Measurements from ENCODE around the gene ABLIM1.

The ABLIM1 gene

DNA sequence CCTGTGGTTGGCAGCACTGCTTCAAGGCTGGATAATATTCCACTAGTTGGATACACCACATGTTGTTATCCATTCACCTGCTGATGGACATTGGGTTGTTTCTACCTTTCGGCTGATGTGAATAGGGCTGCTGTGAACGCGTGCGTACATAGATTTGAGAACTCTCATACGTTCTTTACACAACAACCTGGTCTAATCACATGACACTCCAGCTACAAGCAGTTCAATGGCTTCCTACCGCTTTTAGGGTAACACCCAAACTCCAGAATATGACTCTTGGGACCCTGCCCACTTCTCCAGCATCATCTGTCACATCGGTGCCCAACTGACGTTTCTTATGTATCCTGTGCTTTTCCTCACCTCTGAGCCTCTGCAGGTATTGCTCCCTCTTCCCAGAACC is 114.6 kb downstream of the ABLIM1 start:
- DNase-seq = no peak

DNA sequence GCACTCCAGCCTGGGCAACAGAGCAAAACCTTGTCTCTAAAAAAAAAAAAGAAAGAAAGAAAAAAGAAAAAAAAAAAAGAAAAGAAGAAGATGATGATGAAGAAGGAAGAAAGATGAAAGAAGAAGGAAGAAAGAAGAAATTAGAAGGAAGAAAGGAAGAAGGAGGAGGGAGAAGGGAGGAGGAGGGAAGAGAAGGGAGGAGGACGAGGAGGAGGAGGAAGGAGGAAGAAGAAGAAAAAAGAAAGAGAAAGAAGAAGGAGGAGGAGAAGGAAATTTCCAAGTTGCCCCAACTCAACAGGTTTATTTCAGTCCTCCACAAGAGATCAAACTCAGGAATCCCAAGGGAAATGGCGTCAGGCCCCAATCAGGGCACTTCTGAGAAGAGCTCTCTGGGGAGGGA is 115.7 kb downstream of the ABLIM1 start:
- DNase-seq = no peak

DNA sequence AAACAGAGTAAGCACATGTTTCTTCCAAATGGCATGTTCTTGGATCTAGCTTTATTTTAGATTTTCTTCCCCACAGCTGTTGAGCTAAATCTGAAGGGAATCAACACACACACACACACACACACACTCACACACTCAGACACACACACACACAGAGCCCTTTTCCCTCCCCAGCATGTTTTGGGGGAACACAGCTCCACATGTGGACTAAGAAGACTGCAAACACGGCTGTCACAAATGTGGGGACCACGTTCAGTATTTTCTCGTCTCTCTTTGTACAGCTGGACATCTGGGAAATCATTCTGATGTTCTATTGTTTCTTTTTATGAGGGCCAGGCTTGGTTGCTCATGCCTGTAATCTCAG is 116.3 kb downstream of the ABLIM1 start:
- DNase-seq = no peak

DNA sequence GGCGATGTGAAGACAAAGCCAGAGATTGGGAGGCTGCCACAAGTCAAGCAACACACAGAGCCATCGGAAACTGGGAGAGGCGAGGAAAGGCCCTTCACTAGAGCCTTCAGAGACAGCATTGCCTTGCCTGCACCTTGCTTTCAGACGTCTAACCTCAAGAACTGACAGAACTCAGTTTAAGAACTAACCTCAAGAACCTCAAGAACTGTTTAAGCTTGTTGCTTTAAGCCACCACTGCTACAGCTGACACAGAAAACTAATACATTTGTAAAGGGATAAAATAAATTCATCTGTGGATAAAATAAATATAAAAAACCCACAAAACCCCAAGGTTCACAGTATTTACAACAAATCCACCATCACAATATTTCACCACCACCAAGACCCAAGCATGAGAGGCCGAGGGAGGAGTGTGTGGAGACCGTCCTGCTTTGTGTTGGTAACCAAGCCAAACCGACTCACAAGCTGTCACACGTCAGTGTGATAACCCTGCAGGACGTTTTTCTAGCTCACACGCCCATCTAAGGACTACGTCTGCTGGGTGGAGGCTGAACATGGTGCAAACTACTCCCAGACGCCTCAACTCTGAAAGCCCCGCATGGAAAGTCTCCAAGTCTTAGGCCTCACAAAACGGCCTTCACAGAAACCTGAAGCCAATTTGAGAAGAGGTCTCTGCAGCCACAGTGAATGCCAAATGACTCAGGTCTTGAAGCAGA is 116.8 kb downstream of the ABLIM1 start:
- peak; percentile 67 for DNase-seq

DNA sequence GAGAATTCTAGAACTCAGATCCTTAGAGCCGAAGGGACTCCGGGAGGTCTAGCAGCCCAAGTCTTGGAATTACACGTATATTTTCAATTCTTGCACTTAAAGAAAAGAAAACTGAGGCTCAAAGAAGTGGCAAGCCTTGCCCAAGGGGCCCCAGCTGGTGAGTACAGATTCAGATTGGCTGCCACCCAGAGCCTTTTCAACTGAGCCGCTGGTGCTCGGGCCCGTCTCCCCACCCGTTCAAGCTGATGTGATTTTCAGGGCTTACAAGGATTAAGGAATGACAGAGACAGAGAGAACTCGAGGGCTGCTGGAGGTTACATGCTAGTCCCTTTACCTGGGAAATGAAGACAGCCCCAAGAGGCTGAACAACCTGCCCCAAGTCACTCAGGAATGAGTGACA is 117.8 kb downstream of the ABLIM1 start:
- no peak for DNase-seq

DNA sequence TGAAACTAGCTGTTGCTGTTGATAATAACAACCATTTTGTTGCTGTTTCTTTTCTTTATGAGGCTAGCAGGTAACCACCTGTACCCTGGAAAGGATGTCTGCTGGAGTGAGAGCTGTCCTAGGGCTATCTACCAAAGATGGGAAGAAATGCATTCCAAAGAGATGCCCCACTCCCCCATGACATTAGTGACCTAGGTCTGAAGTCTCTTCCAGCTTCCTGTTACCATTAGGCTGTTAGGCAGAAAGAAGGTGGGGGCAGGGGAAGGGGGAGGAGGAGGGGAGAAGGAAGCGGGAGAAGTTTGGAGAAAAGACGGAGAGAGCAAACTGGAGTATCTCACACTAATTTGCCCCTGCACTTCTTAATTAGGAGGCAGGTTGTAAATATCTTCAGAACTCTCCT is 118.5 kb downstream of the ABLIM1 start:
- DNase-seq = no peak

DNA sequence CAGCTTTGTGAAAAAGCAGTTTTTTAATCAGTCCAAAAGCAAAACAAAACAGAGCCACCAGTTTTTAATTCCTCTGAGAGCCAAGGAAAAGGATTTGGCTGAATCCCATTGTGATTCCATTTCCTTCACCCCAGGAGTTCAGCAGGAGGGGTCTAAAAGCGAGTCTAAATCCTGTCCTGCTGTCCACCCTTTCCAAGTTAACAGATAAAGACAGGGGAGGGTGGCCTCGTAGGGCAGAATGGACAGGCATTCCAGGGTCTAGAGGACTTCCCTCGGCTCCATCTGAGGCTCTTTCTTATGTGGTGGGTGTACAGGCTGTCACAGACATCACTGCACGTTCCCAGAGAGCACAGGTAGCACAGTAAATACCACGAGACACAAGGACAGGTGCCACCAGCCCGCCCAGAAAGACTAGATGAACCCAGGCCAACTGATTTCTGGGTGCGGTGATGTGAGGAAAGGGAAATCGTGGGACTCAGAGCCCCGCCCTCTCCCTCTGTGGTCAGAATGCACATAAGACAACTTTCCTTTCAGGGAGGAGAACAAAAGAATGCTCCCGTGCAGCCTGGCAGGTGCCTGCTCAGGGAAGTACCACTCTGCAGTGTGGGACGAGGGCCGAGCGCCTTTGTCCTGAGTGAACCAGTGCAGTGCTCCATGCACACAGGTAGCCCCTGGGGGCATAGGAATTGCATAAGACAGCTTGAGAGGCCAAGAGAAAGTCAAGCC is 119.7 kb downstream of the ABLIM1 start:
- DNase-seq = peak; percentile 61

DNA sequence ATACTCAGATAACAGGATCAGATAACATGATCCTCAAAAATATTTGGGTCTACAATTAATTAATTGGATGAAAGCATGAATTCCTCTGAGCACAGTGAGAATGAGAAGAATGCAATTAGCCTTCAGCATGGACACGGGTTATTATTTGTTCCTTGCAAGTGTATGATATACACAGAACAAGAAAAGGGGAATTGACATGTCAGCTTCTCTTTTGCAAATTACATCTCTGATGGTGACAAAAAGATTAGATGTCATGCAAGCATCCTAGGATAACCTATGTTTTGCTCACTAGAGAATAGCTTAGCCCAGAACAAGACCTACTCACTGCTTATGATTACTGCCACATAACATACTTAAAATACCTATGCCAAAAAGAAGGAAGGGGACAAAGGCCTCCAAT is 120.3 kb downstream of the ABLIM1 start:
- DNase-seq = no peak

DNA sequence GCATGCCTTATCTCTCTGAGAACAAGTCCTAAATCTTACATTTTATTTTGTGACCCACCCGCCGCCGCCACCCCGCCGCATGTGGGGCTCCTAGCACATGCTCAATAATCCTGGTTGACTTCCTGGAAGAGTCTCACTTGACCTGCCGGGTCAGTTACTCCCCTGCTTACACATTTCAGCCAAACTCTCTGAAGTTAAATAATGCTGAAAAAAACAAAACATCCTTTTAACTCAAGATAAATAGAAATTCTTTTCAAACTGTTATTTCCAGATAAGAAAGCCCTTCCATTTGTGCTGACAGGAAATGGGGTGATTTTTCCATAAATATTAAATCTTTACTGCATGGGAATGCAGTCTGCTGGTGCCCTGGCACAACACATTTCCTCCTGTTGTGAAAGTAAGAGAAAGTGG is 123.5 kb downstream of the ABLIM1 start:
- no peak for DNase-seq

DNA sequence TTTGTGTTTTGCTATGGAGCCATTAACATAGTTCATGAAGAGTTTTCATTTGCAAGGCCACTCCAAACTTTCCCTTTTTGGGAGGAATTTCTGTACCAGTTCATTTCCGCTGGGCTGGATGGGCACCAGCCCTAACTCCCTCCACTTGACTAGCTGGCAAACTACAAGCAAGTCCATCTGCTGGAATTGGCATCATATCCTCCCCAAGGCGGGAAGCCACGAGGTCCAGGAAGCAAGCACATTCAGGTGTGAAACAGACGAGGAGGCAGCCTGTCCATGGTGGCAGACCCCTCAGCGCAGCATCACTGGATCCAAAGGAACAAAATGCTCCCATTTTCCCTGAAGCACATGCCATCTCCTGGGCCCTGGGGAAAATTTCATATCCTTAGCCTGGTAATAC is 125.8 kb downstream of the ABLIM1 start:
- DNase-seq = no peak

DNA sequence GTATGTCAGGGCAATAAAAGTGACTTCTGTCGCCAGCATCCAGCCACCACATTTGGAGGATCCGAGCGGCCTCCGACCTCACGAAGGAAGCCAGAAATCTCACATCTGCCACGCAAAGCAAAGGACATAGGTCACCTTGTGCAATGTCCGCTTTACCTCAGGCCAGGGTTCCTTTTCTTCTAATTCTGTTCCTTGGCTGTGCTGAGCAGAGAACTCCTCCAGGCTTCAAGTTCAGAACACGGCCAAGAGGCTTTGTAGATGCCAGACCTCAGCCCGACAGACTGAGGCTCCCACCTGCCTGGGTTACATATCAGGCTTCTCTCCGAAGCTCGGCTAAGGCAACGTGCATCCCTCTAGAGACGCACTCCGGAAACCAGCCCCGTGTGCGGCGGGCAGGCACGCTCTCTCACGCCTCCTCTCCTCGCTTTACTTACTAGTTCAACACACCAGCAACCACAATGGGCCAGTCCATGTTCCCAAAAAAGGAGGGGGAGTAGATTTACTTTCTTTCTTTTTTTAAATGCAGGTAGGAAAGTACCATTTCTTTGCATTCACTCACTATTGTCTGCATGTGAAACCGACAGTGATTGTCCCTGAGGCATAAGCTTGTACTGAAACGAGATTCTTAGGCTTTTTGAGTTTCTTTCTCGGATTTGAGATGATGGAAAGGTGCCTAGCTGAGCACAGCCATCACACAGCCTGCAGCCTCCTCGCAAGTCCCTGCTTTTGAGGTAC is 131.4 kb downstream of the ABLIM1 start:
- peak; percentile 91 for DNase-seq

DNA sequence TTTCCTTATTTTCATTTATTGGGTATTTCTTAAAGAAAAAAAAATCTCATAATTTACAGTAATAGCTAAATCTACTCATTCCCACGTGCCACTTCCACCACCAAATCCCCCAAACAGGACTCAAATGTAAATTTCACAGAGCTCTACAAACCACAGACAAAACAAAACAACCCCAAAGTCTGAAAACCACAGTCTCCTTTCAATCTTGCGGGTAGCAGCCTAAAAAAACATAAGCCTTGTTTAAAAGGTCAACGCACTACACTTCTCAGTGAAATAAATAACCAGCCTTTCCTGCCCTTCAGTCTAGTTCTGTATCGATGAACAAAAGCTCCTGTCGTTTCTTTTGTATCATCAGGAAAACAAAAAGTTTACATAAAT is 132.0 kb downstream of the ABLIM1 start:
- peak; percentile 41 for DNase-seq

DNA sequence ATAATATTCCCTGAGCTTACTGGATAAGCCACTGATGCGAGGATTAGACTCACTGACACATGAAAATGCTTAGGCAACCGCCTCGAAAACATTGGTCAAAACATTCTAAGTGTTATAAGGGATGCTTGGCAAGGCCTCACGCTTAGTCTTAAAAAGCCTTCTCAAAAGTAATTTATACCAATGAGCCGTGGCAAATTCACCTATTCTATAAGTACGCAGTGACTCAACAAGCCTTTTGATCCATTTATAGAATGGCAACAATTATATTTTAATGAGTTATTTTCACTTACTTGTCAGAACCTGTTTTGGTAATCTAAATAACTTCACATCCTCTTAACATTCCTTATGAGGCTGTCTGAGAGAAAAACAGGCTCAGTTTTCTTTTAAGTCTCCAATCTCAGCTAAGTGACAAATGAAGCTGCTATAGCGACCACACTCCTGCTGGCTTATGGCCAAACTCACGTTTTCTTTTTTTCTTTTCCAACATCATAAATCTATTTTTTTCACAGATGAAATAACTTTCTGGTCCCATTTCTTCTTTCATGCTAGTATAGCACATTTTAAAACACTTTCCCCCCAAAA is 132.6 kb downstream of the ABLIM1 start:
- DNase-seq = no peak

DNA sequence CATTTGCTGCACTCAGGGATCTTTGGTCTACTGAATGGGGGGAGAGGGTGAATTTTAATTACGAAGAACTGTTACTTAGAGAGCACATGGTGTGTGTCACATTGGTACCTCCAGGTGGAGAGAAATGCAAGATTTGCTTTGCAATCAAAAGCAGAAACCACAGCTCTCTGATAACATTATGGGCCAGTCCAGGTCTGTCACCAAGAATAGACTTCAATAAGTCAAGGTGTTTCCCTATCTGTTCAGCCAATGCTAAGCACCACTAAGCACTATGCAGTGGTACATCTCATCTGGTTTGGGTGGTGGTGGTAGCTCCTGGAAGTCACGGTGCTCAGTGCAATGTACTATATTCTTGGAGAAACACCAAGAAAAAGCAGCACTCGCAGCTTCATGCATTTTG is 134.2 kb downstream of the ABLIM1 start:
- no peak for DNase-seq

DNA sequence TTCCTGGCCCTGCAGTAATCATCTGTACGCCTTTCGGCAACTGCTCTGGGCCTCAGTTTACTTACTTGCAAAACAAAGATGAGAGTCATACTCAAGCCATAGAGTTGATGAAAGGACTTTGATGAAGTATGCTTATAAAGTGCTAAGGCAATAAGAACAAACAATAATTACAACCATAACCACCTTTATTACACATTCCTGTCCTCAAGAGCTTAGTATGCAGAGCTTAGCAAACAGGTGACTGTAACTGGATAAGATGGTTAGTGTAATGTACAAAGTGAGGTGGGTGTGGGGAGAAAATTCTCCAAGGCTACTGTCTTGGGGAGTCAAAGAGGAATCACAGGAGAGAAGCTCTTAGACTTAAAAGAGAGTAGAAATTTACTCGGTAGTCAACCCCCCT is 136.8 kb downstream of the ABLIM1 start:
- no peak for DNase-seq

DNA sequence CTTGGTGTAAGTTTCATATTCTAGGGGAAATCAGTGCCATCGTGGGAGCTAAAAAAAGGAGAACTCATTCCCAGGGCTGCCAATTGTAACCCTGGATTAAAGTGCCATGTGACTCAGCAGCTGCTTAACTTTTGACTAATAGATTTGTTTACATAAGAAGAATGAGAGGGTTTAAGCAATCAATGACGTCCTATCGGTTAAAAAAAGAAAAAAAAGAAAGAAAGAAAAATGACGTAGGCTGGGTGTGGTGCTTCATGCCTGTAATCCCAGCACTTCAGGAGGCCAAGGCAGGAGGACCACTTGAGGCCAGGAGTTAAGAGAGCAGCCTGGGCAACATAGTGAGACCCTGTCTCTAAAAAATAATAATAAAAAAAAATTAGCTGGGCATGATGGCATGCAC is 137.6 kb downstream of the ABLIM1 start:
- no peak for DNase-seq

DNA sequence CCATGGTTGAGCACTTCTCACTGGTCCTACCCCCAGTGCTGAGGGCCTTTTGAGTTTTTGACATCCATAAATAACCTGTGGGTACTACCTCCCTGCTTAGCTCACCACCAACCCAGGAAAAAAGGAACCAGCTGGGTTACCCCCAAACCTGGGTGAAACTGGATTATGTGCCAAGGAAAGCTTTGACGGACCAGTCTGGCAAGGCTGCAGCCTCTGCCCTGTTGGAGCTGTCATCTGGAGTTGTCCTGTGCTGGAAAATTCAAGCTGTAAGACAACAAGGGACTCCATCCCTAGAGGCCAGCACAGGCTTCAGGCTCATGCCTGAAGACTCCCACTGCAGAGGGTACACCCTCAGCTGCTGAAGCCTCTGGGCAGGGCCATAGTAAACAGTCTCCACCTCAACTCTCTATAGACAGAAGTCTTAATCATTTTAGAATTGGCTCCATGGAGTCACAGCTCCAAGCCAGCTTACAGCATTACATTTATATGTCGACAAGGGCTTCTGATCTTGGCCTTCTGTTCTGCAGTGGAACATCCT is 138.2 kb downstream of the ABLIM1 start:
- DNase-seq = no peak

DNA sequence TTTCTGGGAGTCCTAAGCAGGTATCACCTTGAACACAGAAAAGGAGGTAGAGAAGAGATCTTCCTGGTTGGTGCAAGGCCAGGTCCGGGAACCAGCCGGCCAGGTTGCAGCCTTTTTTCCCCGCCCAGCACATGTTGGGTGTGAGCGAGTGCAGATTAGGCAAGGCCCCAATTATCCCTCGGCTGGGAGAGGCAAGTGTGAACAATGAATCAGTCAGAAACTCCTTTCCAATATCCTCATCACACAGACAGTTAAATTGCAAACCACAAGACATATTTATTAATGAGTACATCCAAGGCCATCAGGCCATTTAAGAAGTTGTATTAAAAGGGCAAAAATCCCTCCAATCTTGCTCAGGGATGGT is 138.8 kb downstream of the ABLIM1 start:
- DNase-seq = no peak

DNA sequence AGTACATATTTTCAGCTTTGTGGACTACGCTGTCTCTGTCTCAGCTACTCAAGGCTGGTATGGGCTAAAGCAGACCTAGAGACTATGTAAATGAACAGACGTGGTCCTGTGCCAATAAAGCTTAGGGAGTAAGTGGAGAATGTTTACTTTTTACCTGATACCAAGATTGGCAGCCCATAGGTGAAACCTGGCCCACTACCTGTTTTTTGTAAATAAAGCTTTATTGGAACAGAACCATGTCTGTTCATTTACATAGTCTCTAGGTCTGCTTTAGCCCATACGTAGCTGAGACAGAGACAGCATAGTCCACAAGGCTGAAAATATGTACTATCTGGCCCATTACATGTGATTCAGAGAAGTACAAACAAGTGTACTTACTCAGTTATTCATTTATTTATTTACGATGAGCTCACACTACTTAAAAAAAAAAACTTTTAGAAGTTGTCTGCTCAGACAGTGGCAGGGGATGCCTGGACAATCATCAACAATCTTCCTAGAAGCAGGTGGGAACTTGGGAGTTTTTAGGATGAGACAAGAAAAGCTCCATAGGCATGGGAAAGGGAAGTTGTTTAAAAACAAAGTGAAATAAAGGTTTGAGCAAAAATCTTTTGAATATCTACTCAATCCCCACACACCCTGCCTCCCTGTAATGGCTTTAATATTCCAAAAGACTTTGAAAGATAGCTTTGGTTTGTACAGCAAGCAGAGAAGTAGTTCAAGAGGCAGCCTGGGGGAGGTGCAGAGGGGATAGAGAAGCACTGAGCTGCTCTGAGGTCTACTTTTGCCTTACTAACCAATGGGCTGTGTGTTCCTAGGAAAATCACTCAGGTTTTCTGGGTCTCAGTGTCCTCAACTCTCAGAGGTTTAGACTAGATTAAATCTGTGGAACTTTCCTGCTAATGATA is 139.4 kb downstream of the ABLIM1 start:
- no peak for DNase-seq

DNA sequence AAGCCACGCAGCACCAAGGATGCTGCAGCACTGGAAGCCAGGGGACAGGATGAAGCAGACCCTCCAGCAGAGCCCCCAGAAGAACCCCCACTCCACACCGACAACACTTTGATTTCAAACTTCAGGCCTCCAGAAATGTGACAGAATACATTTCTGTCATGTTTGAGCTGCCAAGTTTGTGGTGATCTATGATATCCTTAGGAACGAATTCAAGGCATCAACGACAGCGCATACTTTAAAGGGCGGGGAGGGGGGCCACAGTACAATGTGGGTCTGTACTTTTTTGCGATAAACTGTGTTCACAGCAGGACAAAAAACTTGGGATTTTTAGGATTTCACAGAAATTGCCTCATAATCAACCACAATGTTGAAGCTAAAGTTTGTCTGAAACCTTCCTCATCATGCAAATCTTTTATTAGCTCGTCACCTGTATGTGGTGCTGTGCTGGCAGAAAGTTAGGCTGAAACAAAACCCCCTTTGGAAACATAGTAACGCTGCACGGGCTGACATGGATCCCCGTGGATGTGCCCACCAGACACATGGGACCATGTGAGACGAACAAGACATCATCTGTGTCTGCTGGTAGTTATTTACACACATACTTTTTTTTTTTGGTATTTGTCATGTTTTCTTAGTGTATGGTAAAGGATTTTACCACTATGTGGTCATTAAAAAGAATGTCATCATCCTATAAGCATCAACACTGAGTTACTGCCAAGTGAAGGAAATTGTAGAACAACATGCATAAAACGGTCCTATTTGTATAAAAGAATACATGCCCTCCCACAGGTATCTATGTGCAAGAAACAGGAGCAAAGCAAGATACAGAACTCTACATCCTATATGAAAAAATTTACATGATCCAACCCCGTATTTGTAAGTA is 140.5 kb downstream of the ABLIM1 start:
- no peak for DNase-seq

DNA sequence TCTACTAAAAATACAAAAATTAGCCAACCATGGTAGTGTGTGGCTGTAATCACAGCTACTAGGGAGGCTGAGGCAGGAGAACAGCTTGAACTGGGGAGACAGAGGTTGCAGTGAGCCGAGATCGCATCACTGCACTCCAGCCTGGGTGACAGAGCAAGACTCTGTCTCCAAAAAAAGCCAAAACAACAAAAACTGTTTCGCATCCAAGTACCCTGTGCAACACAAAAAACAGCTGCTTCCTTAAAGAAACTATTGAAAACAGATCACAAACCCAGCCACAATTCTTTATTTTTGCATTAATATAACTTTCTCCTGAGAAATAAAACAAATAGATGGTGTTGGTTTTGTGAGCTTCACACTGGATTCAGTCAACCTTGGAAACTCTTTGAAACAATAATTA is 141.7 kb downstream of the ABLIM1 start:
- no peak for DNase-seq
